NOMO-1 (cell line): ENCODE data around the gene GLP2R.
"Not testable (repeated sequence)": the region's sequence is repeated elsewhere in the genome, so short reads cannot be mapped to it uniquely, and the experiment has no call there.

Source experiments
- DNase-seq, 2 experiments: peaks; one replicate each; lab custom pipeline; 2025; ENCODE audit not compliant: unreplicated experiment in 2 of 2; lab: John Stamatoyannopoulos, UW

The GLP2R gene

GRCh38 chr17:9825641-9826150, at the start of gene GLP2R:
Gene GLP2R (plus strand): TSS chr17:9825924. CDS start chr17:9826064, 140 bp downstream.
- DNase-seq = no peak

- no peak for DNase-seq
Measured at GRCh38 chr17:9776911-9777310, 48.8 kb upstream of the GLP2R start.

GRCh38 chr17:9780552-9780951, 45.2 kb upstream of the GLP2R start:
- DNase-seq = no peak

GRCh38 chr17:9783050-9783449, 42.7 kb upstream of the GLP2R start:
- no peak for DNase-seq

- not testable (repeated sequence) for DNase-seq
Measured at GRCh38 chr17:9783465-9783864, 42.3 kb upstream of the GLP2R start.

GRCh38 chr17:9784544-9784943, 41.2 kb upstream of the GLP2R start:
- no peak for DNase-seq

GRCh38 chr17:9788601-9789000, 37.1 kb upstream of the GLP2R start:
- no peak for DNase-seq

GRCh38 chr17:9790316-9790715, 35.4 kb upstream of the GLP2R start:
- no peak for DNase-seq

- no peak for DNase-seq
Measured at GRCh38 chr17:9790889-9791876, 34.5 kb upstream of the GLP2R start, which contains the start of gene DHRS7C. Gene DHRS7C (minus strand): TSS chr17:9791592. CDS start chr17:9791284, 308 bp downstream.

- no peak for DNase-seq
Measured at GRCh38 chr17:9792181-9792840, 33.4 kb upstream of the GLP2R start.

GRCh38 chr17:9798008-9798407, 27.7 kb upstream of the GLP2R start:
- no peak for DNase-seq

GRCh38 chr17:9798724-9799123, 27.0 kb upstream of the GLP2R start:
- DNase-seq = no peak

GRCh38 chr17:9801505-9801904, 24.2 kb upstream of the GLP2R start:
- no peak for DNase-seq

- no peak for DNase-seq
Measured at GRCh38 chr17:9802294-9802693, 23.4 kb upstream of the GLP2R start.

- DNase-seq = no peak
Measured at GRCh38 chr17:9802697-9803096, 23.0 kb upstream of the GLP2R start.

GRCh38 chr17:9805769-9806168, 20.0 kb upstream of the GLP2R start:
- DNase-seq = no peak

GRCh38 chr17:9806699-9807098, 19.0 kb upstream of the GLP2R start:
- DNase-seq = no peak

- DNase-seq = no peak
Measured at GRCh38 chr17:9809409-9809808, 16.3 kb upstream of the GLP2R start.

GRCh38 chr17:9810100-9810949, 15.4 kb upstream of the GLP2R start:
- no peak for DNase-seq

- no peak for DNase-seq
Measured at GRCh38 chr17:9811086-9811485, 14.6 kb upstream of the GLP2R start.

GRCh38 chr17:9811537-9811936, 14.2 kb upstream of the GLP2R start:
- DNase-seq = no peak
